Breast epithelium (tissue), 4 donors: ENCODE results near the gene ERVW-1. TPM values are rescaled to one million over a fixed set of nuclear protein-coding genes. Genes with fewer than 3 reads are reported as not detected.
A peak's percentile ranks its signal among the peaks of the same experiment; 100 is the strongest.

Experiments used
- DNase-seq, 2 donors: peaks; one replicate each; pipeline ENCODE4 v3.0.0-alpha.2; 2019; ENCODE audit warnings: low spot score in 2 of 2
- H3K27ac ChIP-seq, 2 donors: fragments of 200-600 bp; sonication (generic) in 1 of 2; one replicate each; pipeline ENCODE4 v1.5.1; 2016 to 2019; ENCODE audit warnings: mild to moderate bottlenecking in 1 of 2
- H3K27me3 ChIP-seq, 2 donors: fragments of 200-600 bp; sonication (generic) in 1 of 2; one replicate each; pipeline versions ENCODE4 v1.5.1 to v1.6.0; 2017 to 2019; ENCODE audit warnings: control low read depth in 1 of 2, mild to moderate bottlenecking in 1 of 2
- H3K36me3 ChIP-seq: fragments of 200-600 bp; one replicate; pipeline ENCODE4 v1.5.1; 2019
- H3K4me1 ChIP-seq, 2 donors: fragments of 200-600 bp; sonication (generic); one replicate each; pipeline ENCODE4 v1.5.1; 2016 to 2019; ENCODE audit warnings: control low read depth in 1 of 2
- H3K4me3 ChIP-seq, 3 donors: fragments of 200-600 bp; sonication (generic); 1 replicate in 2 of 3; 2 replicates in 1 of 3; pipeline ENCODE4 v1.5.1; 2016 to 2019; ENCODE audit warnings: mild to moderate bottlenecking in 3 of 3, moderate library complexity in 2 of 3
- H3K9me3 ChIP-seq, 2 donors: fragments of 200-600 bp; sonication (generic) in 1 of 2; one replicate each; pipeline ENCODE4 v1.5.1; 2016 to 2019; ENCODE audit warnings: control low read depth in 1 of 2
- CTCF ChIP-seq, 3 donors: fragments of 450-650 bp; IDR thresholded peaks; one replicate each; pipeline ENCODE4 v1.5.1; 2016 to 2017; ENCODE audit warnings: antibody characterized with exemption in 3 of 3, mild to moderate bottlenecking in 3 of 3, moderate library complexity in 3 of 3
- POLR2A ChIP-seq: fragments of 450-650 bp; IDR thresholded peaks from one replicate; pipeline ENCODE4 v1.6.1; 2016; ENCODE audit warnings: antibody characterized with exemption, mild to moderate bottlenecking, moderate library complexity
- POLR2AphosphoS5 ChIP-seq, 3 donors: sonication (generic); formaldehyde crosslinking; IDR thresholded peaks; one replicate each; pipeline ENCODE4 v1.6.1; 2017; ENCODE audit warnings: antibody characterized with exemption in 3 of 3
- intact Hi-C: fragments of 100-400 bp; cut with DNase I; formaldehyde crosslinking; loops from one replicate; pipeline ENCODE4 v1.15.1; 2023; ENCODE audit warnings: low total_unique reads
- total RNA-seq, 3 donors: library from RNA; depleted of rRNA; stranded (reverse); fragments of >200 nt; gene quantifications; one replicate each; pipeline ENCODE4 v1.1.0, GENCODE V29; 2016

Gene ERVW-1
- total RNA-seq, 3 donors from 2014 or later = not detected

GRCh38 chr7:92456236-92456635, 21.5 kb downstream of the ERVW-1 start:
- no peak overlapping the region for H3K27ac ChIP-seq
- H3K9me3 ChIP-seq = no peaks in the 10 kb centered on the region
- intact Hi-C loops = no loop called here
- no peak overlapping the region for H3K4me3 ChIP-seq
- H3K27me3 ChIP-seq = no peaks in the 10 kb centered on the region
- H3K36me3 ChIP-seq = no peaks in the 10 kb centered on the region
- no peaks in the 10 kb centered on the region for H3K4me1 ChIP-seq
- DNase-seq = no peak
- no peak for TF ChIP-seq POLR2AphosphoS5 (IDR thresholded peaks at IDR 0.05)
- TF ChIP-seq POLR2A = no peak
- TF ChIP-seq CTCF (IDR thresholded peaks at IDR 0.05) = no peak

DNA sequence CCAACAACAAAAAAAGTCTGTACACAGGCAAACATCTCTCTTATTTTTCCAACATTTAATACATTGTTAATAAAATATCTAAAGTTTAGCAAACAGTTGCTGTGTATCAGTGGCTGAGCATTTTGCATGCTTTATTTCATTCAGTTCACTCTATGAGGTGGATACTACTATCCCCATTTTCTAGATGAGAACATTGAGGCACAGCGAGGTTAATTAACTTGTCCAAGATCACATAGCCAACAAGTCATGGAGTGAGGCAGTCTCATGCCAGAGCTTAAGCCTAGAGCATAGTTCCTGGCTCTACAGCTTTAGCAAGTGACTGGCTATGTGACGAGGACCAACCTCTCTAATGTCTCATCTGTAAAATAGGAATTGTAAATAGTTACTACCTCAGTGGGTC, 26.1 kb downstream of the ERVW-1 start:
- TF ChIP-seq POLR2AphosphoS5 (IDR thresholded peaks at IDR 0.05) (no peak), POLR2A (no peak), CTCF (IDR thresholded peaks at IDR 0.05) (no peak)
- H3K36me3 ChIP-seq = no peaks in the 10 kb centered on the region

DNA sequence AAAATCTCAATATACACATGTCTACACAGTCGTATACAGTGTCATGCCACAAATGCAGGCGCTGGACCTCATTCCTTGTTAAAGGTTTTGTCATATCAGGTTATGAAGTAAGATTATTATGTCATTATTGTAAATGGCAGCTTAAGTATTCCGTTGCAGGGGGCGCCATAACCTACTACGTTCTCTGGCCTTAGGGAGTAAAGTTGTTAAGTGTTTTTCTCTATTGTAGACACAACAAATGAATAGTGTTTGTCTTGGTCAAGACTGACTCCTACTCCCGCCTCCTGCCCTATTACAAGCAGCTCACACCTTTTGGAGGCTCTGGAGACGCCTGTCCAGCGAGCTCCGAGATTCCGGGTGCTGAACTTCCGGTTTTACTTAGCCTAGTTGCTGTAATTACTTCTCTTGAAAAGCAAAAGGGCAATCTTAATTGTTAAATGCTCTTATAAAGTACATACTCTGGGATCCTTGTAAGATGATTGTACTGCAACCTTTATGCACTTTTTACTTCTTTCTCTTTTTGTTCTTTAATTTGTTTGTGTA, 29.5 kb downstream of the ERVW-1 start:
- Histone ChIP-seq H3K9me3 (no peaks in the 10 kb centered on the region), H3K4me3 (peak overlapping the region; percentile 91 to 99 (median 92)), H3K4me1 (peaks cover 0 to 8% of the 10 kb centered on the region in 2 donors), H3K27me3 (no peaks in the 10 kb centered on the region), H3K27ac (peak overlapping the region; percentile 96 to 99), H3K36me3 (no peaks in the 10 kb centered on the region)
- peak in 1 of 3 donors; percentile 23 for TF ChIP-seq CTCF (IDR thresholded peaks at IDR 0.05)
- peak in 1 of 3 donors; percentile 11 for TF ChIP-seq POLR2AphosphoS5 (IDR thresholded peaks at IDR 0.05)
- TF ChIP-seq POLR2A = no peak
- peak in 1 of 2 donors; percentile 44 for DNase-seq
- intact Hi-C loops = no loop called here

More for the DNA sequence above, 26.1 kb downstream of the ERVW-1 start:
- Histone ChIP-seq H3K4me3 (no peak overlapping the region), H3K9me3 (no peaks in the 10 kb centered on the region), H3K27ac (no peak overlapping the region), H3K27me3 (no peaks in the 10 kb centered on the region), H3K4me1 (peaks cover 0 to 8% of the 10 kb centered on the region in 2 donors)
- intact Hi-C loops = no loop called here
- DNase-seq = no peak

- intact Hi-C loops = no loop called here
- no peaks in the 10 kb centered on the region for H3K9me3 ChIP-seq
These were observed 30.2 kb downstream of the ERVW-1 start, which contains the start of gene GATAD1 for GRCh38 chr7:92447345-92448204. GATAD1 (plus strand) TSS chr7:92447482; CDS start chr7:92447730, 248 bp downstream.

More at GRCh38 chr7:92447345-92448204, 30.2 kb downstream of the ERVW-1 start, which contains the start of gene GATAD1:
- TF ChIP-seq CTCF (IDR thresholded peaks at IDR 0.05) (peak in 2 of 3 donors; percentile 86 to 93), POLR2AphosphoS5 (IDR thresholded peaks at IDR 0.05) (peak; percentile 74 to 83 (median 76)), POLR2A (peak; percentile 59)
- Histone ChIP-seq H3K27ac (peak within 1 kb of the TSS; percentile 96 to 99), H3K4me1 (peaks cover 0 to 8% of the 10 kb centered on the region in 2 donors), H3K27me3 (no peaks in the 10 kb centered on the region), H3K36me3 (no peaks in the 10 kb centered on the region), H3K4me3 (peak within 1 kb of the TSS; percentile 91 to 99 (median 92))
- DNase-seq = peak; percentile 88 to 91
